Stimulated activated CD8-positive, alpha-beta memory T cell treated with anti-CD3 and anti-CD28 coated beads, Interleukin-15, amount 100 ng/mL, for 48 hours (primary cell): ENCODE results near the gene TFB1M.
A peak's percentile ranks its signal among the peaks of the same experiment; 100 is the strongest.
"Not testable (repeated sequence)": the region's sequence is repeated elsewhere in the genome, so short reads cannot be mapped to it uniquely, and the experiment has no call there.

Source experiments
- DNase-seq, 2 donors: peaks; one replicate each; pipeline ENCODE4 v3.0.0-alpha.2; 2020; ENCODE audit warnings: low read depth in 2 of 2

Gene TFB1M

GRCh38 chr6:155329460-155330132, 15.3 kb upstream of the TFB1M start:
- DNase-seq: no peak

- DNase-seq: no peak
These were observed 14.5 kb upstream of the TFB1M start for GRCh38 chr6:155328539-155329459.

- DNase-seq: no peak
These were observed 13.8 kb upstream of the TFB1M start for GRCh38 chr6:155328074-155328538.

- DNase-seq: peak; percentile 12 to 25
These were observed 13.2 kb upstream of the TFB1M start for GRCh38 chr6:155327326-155328073.

- no peak for DNase-seq
These were observed 11.6 kb upstream of the TFB1M start for GRCh38 chr6:155325700-155326516.

- no peak for DNase-seq
These were observed 10.7 kb upstream of the TFB1M start for GRCh38 chr6:155324993-155325392.

- DNase-seq: no peak
These were observed 9.9 kb upstream of the TFB1M start for GRCh38 chr6:155324172-155324571.

GRCh38 chr6:155319902-155320301, 5.6 kb upstream of the TFB1M start:
- DNase-seq: no peak

GRCh38 chr6:155317186-155317585, 2.9 kb upstream of the TFB1M start:
- DNase-seq: no peak

GRCh38 chr6:155316419-155316818, 2.1 kb upstream of the TFB1M start:
- DNase-seq: no peak

- no peak for DNase-seq
These were observed 1.2 kb upstream of the TFB1M start for GRCh38 chr6:155315516-155315871.

- peak; percentile 40 to 49 for DNase-seq
These were observed 660 bp upstream of the TFB1M start for GRCh38 chr6:155314773-155315515.

GRCh38 chr6:155313602-155314091, 637 bp downstream of the TFB1M start:
- no peak for DNase-seq

- DNase-seq: not testable (repeated sequence)
These were observed 1.3 kb downstream of the TFB1M start for GRCh38 chr6:155312950-155313349.

- DNase-seq: no peak
These were observed 2.7 kb downstream of the TFB1M start for GRCh38 chr6:155311583-155311982.

GRCh38 chr6:155311086-155311485, 3.2 kb downstream of the TFB1M start:
- no peak for DNase-seq

- DNase-seq: no peak
These were observed 3.7 kb downstream of the TFB1M start for GRCh38 chr6:155310596-155310995.

GRCh38 chr6:155309150-155309549, 5.1 kb downstream of the TFB1M start:
- no peak for DNase-seq

- no peak for DNase-seq
These were observed 7.3 kb downstream of the TFB1M start for GRCh38 chr6:155306958-155307357.

GRCh38 chr6:155303361-155303870, 10.9 kb downstream of the TFB1M start:
- DNase-seq: no peak
